ENCODE results near the gene SLC7A6.

SLC7A6 gene

DNA sequence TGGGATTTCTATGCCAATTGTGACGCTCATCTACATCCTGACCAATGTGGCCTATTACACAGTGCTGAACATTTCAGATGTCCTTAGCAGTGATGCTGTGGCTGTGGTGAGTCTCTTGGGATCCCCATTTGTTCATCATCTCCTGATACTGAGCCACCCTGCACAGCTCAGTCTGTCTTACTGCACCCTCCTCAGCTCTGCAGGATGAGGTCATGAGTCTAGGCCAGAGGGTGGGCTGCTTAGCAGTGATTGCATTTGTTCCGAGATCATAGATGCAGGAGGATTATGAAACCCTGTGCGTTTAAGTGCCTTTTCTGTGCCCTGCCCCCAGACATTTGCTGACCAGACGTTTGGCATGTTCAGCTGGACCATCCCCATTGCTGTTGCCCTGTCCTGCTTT, 26.9 kb downstream of the SLC7A6 start:
- ATAC-seq (ENCODE audit: insufficient read depth, low read depth) (no peak), DNase-seq (no peak)
- no peak overlapping the region for H3K9ac ChIP-seq (ENCODE audit: low read depth, low read length)
- peaks cover 14% of the 10 kb centered on the region for H3K4me1 ChIP-seq (ENCODE audit: insufficient read depth, low read length)
- H3K27me3 ChIP-seq (ENCODE audit: insufficient read depth, low read length, poor library complexity) = no peaks in the 10 kb centered on the region
- H3K9me3 ChIP-seq (ENCODE audit: insufficient read depth, low read length, severe bottlenecking) = no peaks in the 10 kb centered on the region
- H3K4me2 ChIP-seq (ENCODE audit: insufficient read depth, low read length) = no peak overlapping the region
- TF ChIP-seq, protein P1, sequence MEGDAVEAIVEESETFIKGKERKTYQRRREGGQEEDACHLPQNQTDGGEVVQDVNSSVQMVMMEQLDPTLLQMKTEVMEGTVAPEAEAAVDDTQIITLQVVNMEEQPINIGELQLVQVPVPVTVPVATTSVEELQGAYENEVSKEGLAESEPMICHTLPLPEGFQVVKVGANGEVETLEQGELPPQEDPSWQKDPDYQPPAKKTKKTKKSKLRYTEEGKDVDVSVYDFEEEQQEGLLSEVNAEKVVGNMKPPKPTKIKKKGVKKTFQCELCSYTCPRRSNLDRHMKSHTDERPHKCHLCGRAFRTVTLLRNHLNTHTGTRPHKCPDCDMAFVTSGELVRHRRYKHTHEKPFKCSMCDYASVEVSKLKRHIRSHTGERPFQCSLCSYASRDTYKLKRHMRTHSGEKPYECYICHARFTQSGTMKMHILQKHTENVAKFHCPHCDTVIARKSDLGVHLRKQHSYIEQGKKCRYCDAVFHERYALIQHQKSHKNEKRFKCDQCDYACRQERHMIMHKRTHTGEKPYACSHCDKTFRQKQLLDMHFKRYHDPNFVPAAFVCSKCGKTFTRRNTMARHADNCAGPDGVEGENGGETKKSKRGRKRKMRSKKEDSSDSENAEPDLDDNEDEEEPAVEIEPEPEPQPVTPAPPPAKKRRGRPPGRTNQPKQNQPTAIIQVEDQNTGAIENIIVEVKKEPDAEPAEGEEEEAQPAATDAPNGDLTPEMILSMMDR (IDR thresholded peaks at IDR 0.05; ENCODE audit: borderline replicate concordance, extremely low read depth, low read length, poor library complexity, severe bottlenecking) = no peak
- peaks cover 68% of the 10 kb centered on the region for H3K79me2 ChIP-seq (ENCODE audit: insufficient read depth, low read length)
- H3K27ac ChIP-seq (ENCODE audit: low read length) = no peak overlapping the region
- H4K20me1 ChIP-seq (ENCODE audit: insufficient read depth, low read length) = peaks cover 49% of the 10 kb centered on the region
- no peak overlapping the region for H3K4me3 ChIP-seq (ENCODE audit: low read depth in 1 of 2, low read length in 2 of 2)
- peaks cover 89% of the 10 kb centered on the region for H3K36me3 ChIP-seq (ENCODE audit: insufficient read depth, low read length)
- H2AFZ ChIP-seq (ENCODE audit: low read depth, low read length) = no peak overlapping the region

DNA sequence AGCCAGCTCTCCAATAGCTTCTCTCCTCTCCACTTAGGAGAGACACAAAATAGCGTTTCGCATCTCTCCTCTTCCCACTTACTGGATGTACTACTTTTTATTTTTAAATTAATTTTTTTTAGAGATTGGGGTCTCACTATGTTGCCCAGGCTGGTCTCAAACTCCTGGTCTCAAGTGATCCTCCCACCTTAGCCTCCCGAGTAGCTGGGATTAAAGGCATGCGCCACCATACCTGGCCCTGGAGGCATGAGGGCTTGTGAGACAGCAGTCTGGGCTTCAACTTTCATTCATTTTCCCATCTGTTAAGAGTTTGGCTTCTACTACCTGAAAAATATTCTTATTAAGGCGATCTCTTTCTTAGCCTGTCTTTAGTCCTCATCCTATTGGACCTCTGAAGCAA, 28.1 kb downstream of the SLC7A6 start:
- H3K4me2 ChIP-seq (ENCODE audit: insufficient read depth, low read length) = no peak overlapping the region
- no peak overlapping the region for H3K27ac ChIP-seq (ENCODE audit: low read length)
- H3K9me3 ChIP-seq (ENCODE audit: insufficient read depth, low read length, severe bottlenecking) = no peaks in the 10 kb centered on the region
- H3K4me3 ChIP-seq (ENCODE audit: low read depth in 1 of 2, low read length in 2 of 2) = no peak overlapping the region
- H4K20me1 ChIP-seq (ENCODE audit: insufficient read depth, low read length) = peaks cover 40% of the 10 kb centered on the region
- peaks cover 56% of the 10 kb centered on the region for H3K79me2 ChIP-seq (ENCODE audit: insufficient read depth, low read length)
- peaks cover 90% of the 10 kb centered on the region for H3K36me3 ChIP-seq (ENCODE audit: insufficient read depth, low read length)
- DNase-seq (no peak), ATAC-seq (ENCODE audit: insufficient read depth, low read depth) (no peak)
- H3K4me1 ChIP-seq (ENCODE audit: insufficient read depth, low read length) = peaks cover 2% of the 10 kb centered on the region; the same call in 1 of the 2 replicates
- no peak overlapping the region for H2AFZ ChIP-seq (ENCODE audit: low read depth, low read length)
- H3K9ac ChIP-seq (ENCODE audit: low read depth, low read length) = no peak overlapping the region
- H3K27me3 ChIP-seq (ENCODE audit: insufficient read depth, low read length, poor library complexity) = no peaks in the 10 kb centered on the region
- TF ChIP-seq EZH2 (IDR thresholded peaks at IDR 0.05; ENCODE audit: borderline replicate concordance, low read depth, low read length, severe bottlenecking) = no peak
- TF ChIP-seq, protein P1 (IDR thresholded peaks at IDR 0.05; ENCODE audit: borderline replicate concordance, extremely low read depth, low read length, poor library complexity, severe bottlenecking) = no peak

DNA sequence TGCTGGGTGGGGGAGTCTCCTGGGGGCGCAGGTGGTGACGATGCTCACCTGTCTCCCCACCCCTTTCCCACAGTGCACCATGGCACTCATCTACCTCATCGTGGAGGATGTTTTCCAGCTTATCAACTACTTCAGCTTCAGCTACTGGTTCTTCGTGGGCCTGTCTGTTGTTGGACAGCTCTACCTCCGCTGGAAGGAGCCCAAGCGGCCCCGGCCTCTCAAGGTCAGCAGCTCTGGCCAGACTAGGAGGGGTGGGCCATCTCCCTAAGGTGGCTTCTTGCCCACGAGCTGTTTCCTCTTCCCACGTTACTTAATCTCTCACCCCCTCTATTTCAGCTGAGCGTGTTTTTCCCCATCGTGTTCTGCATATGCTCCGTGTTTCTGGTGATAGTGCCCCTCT, 32.0 kb downstream of the SLC7A6 start:
- no peak for ATAC-seq (ENCODE audit: insufficient read depth, low read depth)
- H3K79me2 ChIP-seq (ENCODE audit: insufficient read depth, low read length) = peaks cover 37% of the 10 kb centered on the region
- peaks cover 95% of the 10 kb centered on the region for H3K36me3 ChIP-seq (ENCODE audit: insufficient read depth, low read length)
- H3K9ac ChIP-seq (ENCODE audit: low read depth, low read length) = no peak overlapping the region
- no peaks in the 10 kb centered on the region for H3K27me3 ChIP-seq (ENCODE audit: insufficient read depth, low read length, poor library complexity)
- no peak overlapping the region for H3K4me3 ChIP-seq (ENCODE audit: low read depth in 1 of 2, low read length in 2 of 2)
- H3K9me3 ChIP-seq (ENCODE audit: insufficient read depth, low read length, severe bottlenecking) = no peaks in the 10 kb centered on the region
- peaks cover 31% of the 10 kb centered on the region; the same call in 1 of the 2 replicates for H4K20me1 ChIP-seq (ENCODE audit: insufficient read depth, low read length)
- H3K27ac ChIP-seq (ENCODE audit: low read length) = no peak overlapping the region
- H3K4me1 ChIP-seq (ENCODE audit: insufficient read depth, low read length) = no peaks in the 10 kb centered on the region
- H2AFZ ChIP-seq (ENCODE audit: low read depth, low read length) = no peak overlapping the region
- H3K4me2 ChIP-seq (ENCODE audit: insufficient read depth, low read length) = no peak overlapping the region
- TF ChIP-seq, protein P1 (IDR thresholded peaks at IDR 0.05; ENCODE audit: borderline replicate concordance, extremely low read depth, low read length, poor library complexity, severe bottlenecking) = no peak
- no peak for TF ChIP-seq EZH2 (IDR thresholded peaks at IDR 0.05; ENCODE audit: borderline replicate concordance, low read depth, low read length, severe bottlenecking)
- no peak for DNase-seq

DNA sequence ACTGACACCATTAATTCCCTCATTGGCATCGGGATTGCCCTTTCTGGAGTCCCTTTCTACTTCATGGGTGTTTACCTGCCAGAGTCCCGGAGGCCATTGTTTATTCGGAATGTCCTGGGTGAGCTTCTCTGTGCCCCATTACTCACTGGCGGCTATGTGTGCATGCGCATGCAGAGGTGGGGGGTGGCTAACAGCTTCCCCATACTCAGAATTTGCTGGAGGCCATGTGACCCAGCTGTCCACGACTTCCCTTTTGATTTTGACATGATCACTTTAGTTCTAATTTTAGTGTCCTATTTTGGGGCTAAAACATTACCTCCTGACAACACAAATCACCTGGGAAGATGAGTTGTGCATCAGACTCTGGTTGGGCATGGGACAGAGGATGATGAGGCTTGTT, 32.4 kb downstream of the SLC7A6 start:
- DNase-seq (no peak), ATAC-seq (ENCODE audit: insufficient read depth, low read depth) (no peak)
- Histone ChIP-seq H4K20me1 (ENCODE audit: insufficient read depth, low read length) (peaks cover 27% of the 10 kb centered on the region; the same call in 1 of the 2 replicates), H3K4me1 (ENCODE audit: insufficient read depth, low read length) (no peaks in the 10 kb centered on the region), H3K36me3 (ENCODE audit: insufficient read depth, low read length) (peaks cover 95% of the 10 kb centered on the region), H3K27me3 (ENCODE audit: insufficient read depth, low read length, poor library complexity) (no peaks in the 10 kb centered on the region), H3K9me3 (ENCODE audit: insufficient read depth, low read length, severe bottlenecking) (no peaks in the 10 kb centered on the region), H3K9ac (ENCODE audit: low read depth, low read length) (no peak overlapping the region), H3K4me3 (ENCODE audit: low read depth in 1 of 2, low read length in 2 of 2) (no peak overlapping the region), H3K4me2 (ENCODE audit: insufficient read depth, low read length) (no peak overlapping the region), H3K27ac (ENCODE audit: low read length) (no peak overlapping the region), H3K79me2 (ENCODE audit: insufficient read depth, low read length) (peaks cover 33% of the 10 kb centered on the region), H2AFZ (ENCODE audit: low read depth, low read length) (no peak overlapping the region)
- TF ChIP-seq, protein P1 (IDR thresholded peaks at IDR 0.05; ENCODE audit: borderline replicate concordance, extremely low read depth, low read length, poor library complexity, severe bottlenecking) = no peak

Measured in DND-41 (cell line).